ENCODE measurements around the gene ALKBH3.
A peak's percentile ranks its signal among the peaks of the same experiment; 100 is the strongest.

Gene ALKBH3

GRCh38 chr11:43880640-43881159 lies at the start of gene ALKBH3:
Gene ALKBH3 (plus strand): TSS chr11:43880831. CDS start chr11:43882653, 1,822 bp downstream.
- DNase-seq (ENCODE audit: low spot score) = peak; percentile 80
- FAIRE-seq = no peak

GRCh38 chr11:43830928-43831440 lies 49.6 kb upstream of the ALKBH3 start:
- FAIRE-seq (peak; percentile 99), DNase-seq (ENCODE audit: low spot score) (peak; percentile 98)

- DNase-seq (ENCODE audit: low spot score) = no peak
- no peak for FAIRE-seq
Observed at GRCh38 chr11:43832536-43832935, 48.1 kb upstream of the ALKBH3 start.

GRCh38 chr11:43833657-43834073 lies 47.0 kb upstream of the ALKBH3 start:
- no peak for FAIRE-seq
- DNase-seq (ENCODE audit: low spot score) = no peak

- FAIRE-seq (no peak), DNase-seq (ENCODE audit: low spot score) (no peak)
Observed at GRCh38 chr11:43834286-43834685, 46.3 kb upstream of the ALKBH3 start.

- FAIRE-seq (no peak), DNase-seq (ENCODE audit: low spot score) (no peak)
Observed at GRCh38 chr11:43835104-43835503, 45.5 kb upstream of the ALKBH3 start.

GRCh38 chr11:43837879-43838278 lies 42.8 kb upstream of the ALKBH3 start:
- DNase-seq (ENCODE audit: low spot score) (no peak), FAIRE-seq (no peak)

GRCh38 chr11:43842021-43842420 lies 38.6 kb upstream of the ALKBH3 start:
- no peak for FAIRE-seq

GRCh38 chr11:43845816-43846215 lies 34.8 kb upstream of the ALKBH3 start:
- FAIRE-seq = no peak
- DNase-seq (ENCODE audit: low spot score) = no peak

More at GRCh38 chr11:43842021-43842420, 38.6 kb upstream of the ALKBH3 start:
- DNase-seq (ENCODE audit: low spot score) = no peak

GRCh38 chr11:43852057-43852636 lies 28.5 kb upstream of the ALKBH3 start:
- DNase-seq (ENCODE audit: low spot score) = peak; percentile 37
- peak; percentile 11 for FAIRE-seq

- FAIRE-seq = no peak
- DNase-seq (ENCODE audit: low spot score) = no peak
Observed at GRCh38 chr11:43853781-43854180, 26.9 kb upstream of the ALKBH3 start.

- FAIRE-seq = no peak
- DNase-seq (ENCODE audit: low spot score) = no peak
Observed at GRCh38 chr11:43856993-43857392, 23.6 kb upstream of the ALKBH3 start.

GRCh38 chr11:43861141-43861540 lies 19.5 kb upstream of the ALKBH3 start:
- no peak for FAIRE-seq
- no peak for DNase-seq (ENCODE audit: low spot score)

- no peak for FAIRE-seq
- DNase-seq (ENCODE audit: low spot score) = no peak
Observed at GRCh38 chr11:43866520-43866919, 14.1 kb upstream of the ALKBH3 start.

GRCh38 chr11:43866969-43867368 lies 13.7 kb upstream of the ALKBH3 start:
- no peak for FAIRE-seq

GRCh38 chr11:43868852-43869567 lies 11.6 kb upstream of the ALKBH3 start:
- peak; percentile 59 for DNase-seq (ENCODE audit: low spot score)
- FAIRE-seq = peak; percentile 45

More at GRCh38 chr11:43866969-43867368, 13.7 kb upstream of the ALKBH3 start:
- no peak for DNase-seq (ENCODE audit: low spot score)

GRCh38 chr11:43871051-43871450 lies 9.6 kb upstream of the ALKBH3 start:
- no peak for FAIRE-seq
- DNase-seq (ENCODE audit: low spot score) = no peak

- no peak for FAIRE-seq
- DNase-seq (ENCODE audit: low spot score) = no peak
Observed at GRCh38 chr11:43872995-43873394, 7.6 kb upstream of the ALKBH3 start.

GRCh38 chr11:43874078-43874477 lies 6.6 kb upstream of the ALKBH3 start:
- FAIRE-seq (no peak), DNase-seq (ENCODE audit: low spot score) (no peak)

GRCh38 chr11:43874738-43875137 lies 5.9 kb upstream of the ALKBH3 start:
- DNase-seq (ENCODE audit: low spot score) (no peak), FAIRE-seq (no peak)

GRCh38 chr11:43879789-43880639 lies 617 bp upstream of the ALKBH3 start:
- DNase-seq (ENCODE audit: low spot score) (no peak), FAIRE-seq (no peak)

- FAIRE-seq (no peak), DNase-seq (ENCODE audit: low spot score) (no peak)
Observed at GRCh38 chr11:43892851-43893250, 12.2 kb downstream of the ALKBH3 start.
